AG10803 (cell line): ENCODE data around the gene TRIM24.

Source experiments
- DNase-seq: peaks from one replicate; pipeline ENCODE4 v3.0.0; 2010; ENCODE audit warnings: low read depth
- H3K4me3 ChIP-seq: 2 replicates; pipeline ENCODE4 v1.5.1; 2011; ENCODE audit warnings: mild to moderate bottlenecking, low read length, control low read depth
- CTCF ChIP-seq: conservative IDR thresholded peaks from 2 replicates; pipeline ENCODE4 v1.5.1; 2011; ENCODE audit warnings: mild to moderate bottlenecking, low read length, control low read depth, inconsistent platforms

Gene TRIM24

GRCh38 chr7:138431517-138431916 is 28.5 kb upstream of the TRIM24 start:
- no peak for TF ChIP-seq CTCF
- H3K4me3 ChIP-seq: no peak overlapping the region
- no peak for DNase-seq

GRCh38 chr7:138433583-138434443 is 26.2 kb upstream of the TRIM24 start:
- no peak overlapping the region for H3K4me3 ChIP-seq
- TF ChIP-seq CTCF: no peak
- no peak for DNase-seq

GRCh38 chr7:138434597-138435019 is 25.5 kb upstream of the TRIM24 start:
- no peak overlapping the region for H3K4me3 ChIP-seq
- TF ChIP-seq CTCF: no peak
- no peak for DNase-seq

- no peak overlapping the region for H3K4me3 ChIP-seq
- no peak for DNase-seq
- no peak for TF ChIP-seq CTCF
Measured at GRCh38 chr7:138435231-138435919, 24.7 kb upstream of the TRIM24 start.

GRCh38 chr7:138436388-138436787 is 23.7 kb upstream of the TRIM24 start:
- no peak for TF ChIP-seq CTCF
- no peak overlapping the region for H3K4me3 ChIP-seq
- no peak for DNase-seq

- H3K4me3 ChIP-seq: no peak overlapping the region
- TF ChIP-seq CTCF: no peak
- no peak for DNase-seq
Measured at GRCh38 chr7:138440460-138440859, 19.6 kb upstream of the TRIM24 start.

- no peak for TF ChIP-seq CTCF
- H3K4me3 ChIP-seq: no peak overlapping the region
Measured at GRCh38 chr7:138442822-138443221, 17.2 kb upstream of the TRIM24 start.

More at GRCh38 chr7:138442822-138443221, 17.2 kb upstream of the TRIM24 start:
- DNase-seq: no peak
